Vagina (tissue), 2 donors: Measurements from ENCODE around the gene LECT2.

Experiments
- POLR2A ChIP-seq, 2 donors: fragments of 450-650 bp; IDR thresholded peaks; one replicate each; pipeline ENCODE4 v1.6.1; 2017; ENCODE audit warnings: antibody characterized with exemption in 2 of 2, mild to moderate bottlenecking in 2 of 2, moderate library complexity in 2 of 2
- POLR2AphosphoS5 ChIP-seq, 2 donors: sonication (generic); formaldehyde crosslinking; IDR thresholded peaks; one replicate each; pipeline ENCODE4 v1.9.0; 2017; ENCODE audit warnings: antibody characterized with exemption in 2 of 2, mild to moderate bottlenecking in 2 of 2, low read depth in 1 of 2; ENCODE audit not compliant: insufficient read depth in 1 of 2
- TF ChIP-seq, protein P1 (sequence below), 3 experiments: fragments of 450-650 bp in 2 of 3; fragments of 200-600 bp in 1 of 3; sonication (generic) in 1 of 3; IDR thresholded peaks; one replicate each; pipeline ENCODE4 v1.5.1; 2017 to 2019; ENCODE audit warnings: antibody characterized with exemption in 3 of 3, mild to moderate bottlenecking in 2 of 3, moderate library complexity in 2 of 3

DNA sequence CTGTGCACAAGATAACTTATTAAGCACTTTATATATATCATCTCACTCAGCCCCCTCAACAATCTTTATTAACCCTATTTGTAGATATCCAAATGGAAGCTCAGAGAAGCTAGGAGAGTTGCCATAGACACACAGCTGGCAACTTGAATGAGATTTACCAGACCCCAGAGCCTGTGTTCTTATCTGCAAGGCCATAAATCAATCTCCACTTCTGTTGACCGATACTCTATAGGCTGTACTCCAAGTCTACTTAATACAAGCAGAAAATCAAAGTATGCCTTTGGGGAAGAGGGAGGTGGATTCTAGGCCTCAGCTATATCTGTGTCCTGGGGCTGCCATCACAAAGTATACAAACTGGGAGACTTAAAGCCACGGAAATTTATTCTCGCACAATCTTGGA, 53.1 kb downstream of the LECT2 start:
- TF ChIP-seq, protein P1, sequence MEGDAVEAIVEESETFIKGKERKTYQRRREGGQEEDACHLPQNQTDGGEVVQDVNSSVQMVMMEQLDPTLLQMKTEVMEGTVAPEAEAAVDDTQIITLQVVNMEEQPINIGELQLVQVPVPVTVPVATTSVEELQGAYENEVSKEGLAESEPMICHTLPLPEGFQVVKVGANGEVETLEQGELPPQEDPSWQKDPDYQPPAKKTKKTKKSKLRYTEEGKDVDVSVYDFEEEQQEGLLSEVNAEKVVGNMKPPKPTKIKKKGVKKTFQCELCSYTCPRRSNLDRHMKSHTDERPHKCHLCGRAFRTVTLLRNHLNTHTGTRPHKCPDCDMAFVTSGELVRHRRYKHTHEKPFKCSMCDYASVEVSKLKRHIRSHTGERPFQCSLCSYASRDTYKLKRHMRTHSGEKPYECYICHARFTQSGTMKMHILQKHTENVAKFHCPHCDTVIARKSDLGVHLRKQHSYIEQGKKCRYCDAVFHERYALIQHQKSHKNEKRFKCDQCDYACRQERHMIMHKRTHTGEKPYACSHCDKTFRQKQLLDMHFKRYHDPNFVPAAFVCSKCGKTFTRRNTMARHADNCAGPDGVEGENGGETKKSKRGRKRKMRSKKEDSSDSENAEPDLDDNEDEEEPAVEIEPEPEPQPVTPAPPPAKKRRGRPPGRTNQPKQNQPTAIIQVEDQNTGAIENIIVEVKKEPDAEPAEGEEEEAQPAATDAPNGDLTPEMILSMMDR (IDR thresholded peaks at IDR 0.05), result no peak
- TF ChIP-seq POLR2A (IDR thresholded peaks at IDR 0.05) (no peak), POLR2AphosphoS5 (IDR thresholded peaks at IDR 0.05; ENCODE audit: insufficient read depth in 1 of 2, low read depth in 1 of 2) (no peak)
